ENCODE measurements around the gene SARS2. TPM values are rescaled to one million over a fixed set of nuclear protein-coding genes. Genes with fewer than 3 reads are reported as not detected.

The SARS2 gene
- total and polyA plus RNA-seq, 9 donors: 5.0 to 20.6 (median 18.0) TPM

GRCh38 chr19:38894968-38895367, 35.6 kb downstream of the SARS2 start:
- 53 to 63% (median 58%) methylated on average over 9 of the region's 9 CpGs for WGBS, 3 donors
- Histone ChIP-seq H3K27ac (no peak overlapping the region), H3K4me3 (no peak overlapping the region), H3K4me1 (ENCODE audit: insufficient read depth) (peaks cover 5% of the 10 kb centered on the region), H3K9me3 (no peaks in the 10 kb centered on the region), H3K36me3 (no peaks in the 10 kb centered on the region), H3K27me3 (no peaks in the 10 kb centered on the region)
- no peak for DNase-seq
- intact Hi-C loops (cut with DNase I): no loop called here
- TF ChIP-seq EP300 (IDR thresholded peaks at IDR 0.05) (no peak), CTCF (IDR thresholded peaks at IDR 0.05) (no peak), POLR2A (IDR thresholded peaks at IDR 0.05) (no peak)

GRCh38 chr19:38893341-38893771, 37.2 kb downstream of the SARS2 start:
- H3K27ac ChIP-seq: no peak overlapping the region
- H3K4me1 ChIP-seq (ENCODE audit: insufficient read depth): peaks cover 3% of the 10 kb centered on the region
- no peaks in the 10 kb centered on the region for H3K36me3 ChIP-seq
- no peaks in the 10 kb centered on the region for H3K9me3 ChIP-seq
- no peaks in the 10 kb centered on the region for H3K27me3 ChIP-seq
- H3K4me3 ChIP-seq: no peak overlapping the region
- TF ChIP-seq POLR2A (IDR thresholded peaks at IDR 0.05): no peak
- TF ChIP-seq CTCF (IDR thresholded peaks at IDR 0.05): no peak
- TF ChIP-seq EP300 (IDR thresholded peaks at IDR 0.05): no peak
- intact Hi-C loops (cut with DNase I): no loop called here
- WGBS, 3 donors: 21 to 63% (median 35%) methylated on average over 13 to 14 of the region's 14 CpGs
- peak in 2 of 5 donors; percentile 38 to 69 for DNase-seq

GRCh38 chr19:38892841-38893240, 37.7 kb downstream of the SARS2 start:
- peaks cover 3% of the 10 kb centered on the region for H3K4me1 ChIP-seq (ENCODE audit: insufficient read depth)
- no peak overlapping the region for H3K27ac ChIP-seq
- H3K9me3 ChIP-seq: no peaks in the 10 kb centered on the region
- 58 to 68% (median 67%) methylated on average over 5 of the region's 5 CpGs for WGBS, 3 donors
- H3K27me3 ChIP-seq: no peaks in the 10 kb centered on the region
- intact Hi-C loops (cut with DNase I): no loop called here
- H3K36me3 ChIP-seq: no peaks in the 10 kb centered on the region
- DNase-seq: no peak
- no peak overlapping the region for H3K4me3 ChIP-seq
- no peak for TF ChIP-seq CTCF (IDR thresholded peaks at IDR 0.05)
- TF ChIP-seq POLR2A (IDR thresholded peaks at IDR 0.05): no peak
- TF ChIP-seq EP300 (IDR thresholded peaks at IDR 0.05): no peak

- no peaks in the 10 kb centered on the region for H3K36me3 ChIP-seq
- no peak for TF ChIP-seq CTCF (IDR thresholded peaks at IDR 0.05)
- no peak for TF ChIP-seq EP300 (IDR thresholded peaks at IDR 0.05)
- TF ChIP-seq POLR2A (IDR thresholded peaks at IDR 0.05): no peak
- H3K27me3 ChIP-seq: no peaks in the 10 kb centered on the region
- no peak overlapping the region for H3K4me3 ChIP-seq
- H3K4me1 ChIP-seq (ENCODE audit: insufficient read depth): peaks cover 3% of the 10 kb centered on the region
- H3K9me3 ChIP-seq: no peaks in the 10 kb centered on the region
- intact Hi-C loops (cut with DNase I): no loop called here
- H3K27ac ChIP-seq: no peak overlapping the region
- WGBS, 3 donors: 87 to 94% (median 91%) methylated on average over 6 of the region's 6 CpGs
- DNase-seq: no peak
Measured at GRCh38 chr19:38891771-38892170, 38.8 kb downstream of the SARS2 start.

GRCh38 chr19:38890686-38891085, 39.9 kb downstream of the SARS2 start:
- TF ChIP-seq EP300 (IDR thresholded peaks at IDR 0.05) (no peak), CTCF (IDR thresholded peaks at IDR 0.05) (no peak), POLR2A (IDR thresholded peaks at IDR 0.05) (no peak)
- Histone ChIP-seq H3K36me3 (no peaks in the 10 kb centered on the region), H3K9me3 (no peaks in the 10 kb centered on the region), H3K4me1 (ENCODE audit: insufficient read depth) (peaks cover 3% of the 10 kb centered on the region), H3K27ac (no peak overlapping the region), H3K27me3 (no peaks in the 10 kb centered on the region), H3K4me3 (no peak overlapping the region)
- no peak for DNase-seq
- intact Hi-C loops (cut with DNase I): no loop called here

Measured in ovary (tissue), 9 donors.